ENCODE results near the gene MAGI1.
"Not testable (repeated sequence)": the region's sequence is repeated elsewhere in the genome, so short reads cannot be mapped to it uniquely, and the experiment has no call there.

The MAGI1 gene

DNA sequence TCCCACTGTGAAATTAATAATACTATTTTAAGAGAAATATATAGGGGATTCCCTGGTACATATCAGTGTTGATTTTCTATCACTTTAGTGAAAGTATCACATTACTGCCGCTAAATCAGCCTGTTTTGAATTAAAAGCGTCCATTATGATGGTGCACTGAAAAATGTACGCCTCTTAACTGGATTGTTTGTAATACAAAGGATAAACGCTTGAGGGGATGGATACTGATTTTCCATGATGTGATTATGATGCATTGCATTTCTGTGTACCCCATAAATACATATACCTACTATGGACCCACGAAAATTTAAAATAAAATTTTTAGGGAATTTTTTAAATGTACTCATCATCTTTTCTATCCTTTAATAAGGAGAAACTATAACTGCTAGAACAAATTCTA, 478.6 kb downstream of the MAGI1 start:
- Mint-ChIP-seq H3K27ac (no peak overlapping the region), H3K4me3 (no peak overlapping the region), H3K36me3 (no peaks in the 10 kb centered on the region), H3K4me1 (no peaks in the 10 kb centered on the region), H3K9me3 (no peaks in the 10 kb centered on the region)
- DNase-seq (ENCODE audit: low spot score in 2 of 2): no peak
- ATAC-seq: no peak

DNA sequence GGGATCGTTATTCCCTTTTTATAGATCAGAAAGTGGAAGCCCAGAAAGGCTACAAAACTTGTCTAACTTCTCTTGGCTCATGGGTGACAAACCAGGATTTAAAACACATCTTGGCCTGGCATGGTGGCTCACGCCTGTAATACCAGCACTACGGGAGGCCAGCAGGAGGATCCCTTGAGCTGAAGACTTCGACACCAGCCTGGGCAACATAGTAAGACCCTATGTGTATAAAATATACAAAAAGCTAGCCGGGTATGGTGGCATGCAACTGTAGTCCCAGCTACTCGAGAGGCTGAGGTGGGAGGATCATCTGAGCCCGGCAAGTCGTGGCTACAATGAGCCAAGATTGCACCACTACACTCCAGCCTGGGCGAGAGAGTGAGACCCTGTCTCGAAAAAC, 479.1 kb downstream of the MAGI1 start:
- no peak for ATAC-seq

DNA sequence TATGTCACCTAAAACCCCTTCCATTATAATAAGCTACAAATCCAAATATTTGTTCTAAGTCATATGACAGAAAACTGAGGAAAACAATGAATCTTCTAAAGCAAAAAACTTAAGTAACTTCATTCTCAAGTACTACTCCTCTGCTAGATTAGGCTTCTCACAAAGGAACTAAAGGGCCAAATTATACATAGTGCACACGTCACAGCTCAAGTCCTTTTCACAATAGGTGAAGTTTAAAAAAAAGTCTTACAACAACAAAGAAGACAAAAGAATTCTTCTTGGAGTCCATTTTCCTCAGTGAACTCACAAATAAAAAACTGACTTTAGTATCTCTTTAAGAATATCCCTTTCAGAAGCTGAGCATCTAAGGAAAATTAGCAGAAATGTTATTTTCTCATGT, 479.9 kb downstream of the MAGI1 start:
- Mint-ChIP-seq H3K27ac (no peak overlapping the region), H3K4me3 (no peak overlapping the region), H3K4me1 (no peaks in the 10 kb centered on the region), H3K9me3 (no peaks in the 10 kb centered on the region), H3K36me3 (no peaks in the 10 kb centered on the region)
- ATAC-seq (no peak), DNase-seq (ENCODE audit: low spot score in 2 of 2) (no peak)

More for the DNA sequence above, 479.1 kb downstream of the MAGI1 start:
- no peak overlapping the region for H3K4me3 Mint-ChIP-seq
- H3K9me3 Mint-ChIP-seq: no peaks in the 10 kb centered on the region
- no peaks in the 10 kb centered on the region for H3K4me1 Mint-ChIP-seq
- no peak overlapping the region for H3K27ac Mint-ChIP-seq
- DNase-seq (ENCODE audit: low spot score in 2 of 2): no peak
- no peaks in the 10 kb centered on the region for H3K36me3 Mint-ChIP-seq

DNA sequence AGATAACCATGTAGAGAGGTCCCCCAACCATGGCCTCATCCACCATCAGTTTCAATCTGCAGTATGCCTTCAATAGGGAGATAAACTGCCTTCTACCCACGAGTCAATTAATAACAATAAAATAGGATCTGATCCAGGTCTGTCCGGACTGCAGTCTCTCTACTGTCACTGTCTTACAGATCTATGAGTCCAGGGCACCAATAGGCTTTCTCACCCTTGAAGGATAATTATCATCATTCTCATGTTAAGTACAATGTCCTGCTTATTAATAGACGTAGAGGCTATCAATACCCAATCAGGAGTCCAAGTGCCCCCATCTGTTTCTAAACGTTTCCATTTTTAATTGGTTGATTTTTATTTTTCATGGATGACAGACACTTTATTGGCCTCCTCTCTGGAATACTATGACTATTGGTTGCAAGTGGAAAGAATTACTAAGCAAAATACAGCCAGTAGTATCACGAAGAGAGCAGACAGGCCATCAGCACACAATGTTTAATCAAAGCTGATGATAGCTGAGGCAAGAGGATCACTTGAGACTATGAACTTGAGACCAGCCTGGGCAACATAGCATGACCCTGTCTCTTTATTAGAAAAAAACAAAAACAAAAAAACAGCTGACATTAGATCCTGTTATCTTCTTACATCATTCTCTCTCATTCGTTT, 480.7 kb downstream of the MAGI1 start:
- no peak for DNase-seq (ENCODE audit: low spot score in 2 of 2)
- Mint-ChIP-seq H3K4me1 (no peaks in the 10 kb centered on the region), H3K4me3 (no peak overlapping the region), H3K9me3 (no peaks in the 10 kb centered on the region), H3K36me3 (no peaks in the 10 kb centered on the region), H3K27ac (no peak overlapping the region)
- no peak for ATAC-seq

DNA sequence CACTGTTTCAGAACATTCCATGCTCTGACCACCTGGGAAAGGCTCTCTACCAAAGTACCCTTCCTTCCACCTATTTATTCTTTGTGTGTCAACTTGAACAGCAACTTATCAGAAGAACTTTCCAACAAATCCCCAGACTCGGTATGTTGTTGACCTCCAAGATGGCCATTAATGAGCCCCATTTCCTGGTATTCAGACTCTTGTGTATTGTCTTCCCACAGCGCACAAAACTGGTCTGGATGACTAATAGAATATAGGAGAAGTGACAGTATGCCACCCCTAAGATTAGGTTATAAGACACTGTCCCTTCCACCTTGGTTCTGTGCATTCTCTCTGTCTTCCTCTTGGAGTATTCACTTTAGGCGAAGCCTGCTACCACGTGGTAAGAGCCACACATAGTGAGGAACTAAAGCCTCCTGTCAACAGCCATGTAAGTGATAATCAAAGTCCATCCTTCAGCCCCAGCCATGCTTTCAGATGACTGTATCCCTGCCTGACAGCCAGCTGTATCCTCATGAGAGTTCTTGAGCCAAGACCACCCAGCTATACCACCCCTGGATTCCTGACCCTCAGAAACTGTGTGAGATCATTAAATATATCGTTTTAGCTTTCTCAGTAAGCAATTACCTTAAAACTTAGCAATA, 481.7 kb downstream of the MAGI1 start:
- no peaks in the 10 kb centered on the region for H3K9me3 Mint-ChIP-seq
- no peaks in the 10 kb centered on the region for H3K36me3 Mint-ChIP-seq
- no peak for DNase-seq (ENCODE audit: low spot score in 2 of 2)
- H3K27ac Mint-ChIP-seq: no peak overlapping the region
- H3K4me3 Mint-ChIP-seq: no peak overlapping the region
- no peak for ATAC-seq
- no peaks in the 10 kb centered on the region for H3K4me1 Mint-ChIP-seq

DNA sequence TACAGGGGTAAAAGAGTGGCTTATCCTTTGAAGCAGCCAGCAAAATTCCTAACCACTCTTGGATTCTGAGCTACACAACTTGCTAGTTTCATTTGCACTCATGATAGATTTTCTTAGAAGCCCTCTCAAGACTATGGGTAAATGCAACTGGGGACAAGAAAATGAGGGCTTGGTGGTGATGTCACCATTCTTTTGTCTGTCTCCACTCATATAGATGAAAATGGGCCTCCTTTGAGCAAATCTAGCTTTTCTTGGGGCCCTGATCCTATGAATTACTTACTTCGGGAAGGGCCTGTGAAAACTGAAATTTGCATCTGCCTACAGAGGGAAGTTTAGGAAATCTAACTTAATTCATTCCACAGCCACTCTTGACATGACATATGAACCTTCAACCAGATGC, 486.3 kb downstream of the MAGI1 start:
- Mint-ChIP-seq H3K9me3 (no peaks in the 10 kb centered on the region), H3K27ac (no peak overlapping the region), H3K4me3 (no peak overlapping the region), H3K36me3 (no peaks in the 10 kb centered on the region), H3K4me1 (no peaks in the 10 kb centered on the region)
- ATAC-seq: no peak
- no peak for DNase-seq (ENCODE audit: low spot score in 2 of 2)

DNA sequence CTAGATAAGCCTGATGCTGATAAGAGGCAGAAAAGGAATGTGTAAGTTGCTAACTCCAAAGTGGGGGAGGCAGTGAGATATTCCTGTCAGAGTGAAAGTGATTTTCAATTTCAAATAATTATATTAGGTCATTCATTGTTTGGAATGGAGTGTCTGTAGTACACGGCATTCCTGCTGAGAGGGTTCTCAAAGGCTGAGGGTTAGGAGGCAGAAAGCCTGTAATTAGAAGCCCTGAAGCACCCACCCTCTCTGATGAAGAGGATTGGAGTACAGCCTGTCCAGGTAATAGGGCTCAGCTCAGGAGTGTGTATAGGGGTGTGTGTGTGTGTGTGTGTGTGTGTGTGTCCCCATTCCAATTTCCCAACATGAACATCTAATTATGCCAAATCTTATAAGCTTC, 486.8 kb downstream of the MAGI1 start:
- Mint-ChIP-seq H3K36me3 (no peaks in the 10 kb centered on the region), H3K4me1 (no peaks in the 10 kb centered on the region), H3K27ac (no peak overlapping the region), H3K4me3 (no peak overlapping the region), H3K9me3 (no peaks in the 10 kb centered on the region)
- DNase-seq (ENCODE audit: low spot score in 2 of 2) (no peak), ATAC-seq (no peak)

DNA sequence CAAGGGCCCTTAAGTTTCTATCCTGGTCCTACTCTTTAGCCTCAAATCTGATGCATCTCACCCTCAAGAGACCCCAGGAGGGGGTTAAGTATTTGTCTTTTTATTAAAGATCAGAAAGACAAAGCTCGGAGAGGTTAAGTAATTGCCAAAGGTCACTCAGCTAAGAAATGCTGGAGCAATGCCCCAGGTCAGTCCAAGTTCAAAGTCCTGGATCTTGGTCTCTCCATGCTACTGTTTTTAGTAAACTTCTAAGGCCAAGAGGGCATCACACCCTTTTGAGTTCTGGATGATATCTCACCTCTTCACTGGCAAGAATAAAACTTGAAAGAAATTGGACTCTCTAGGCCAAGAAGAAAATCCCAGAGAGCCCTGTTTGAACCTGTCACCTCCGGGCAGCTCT, 488.6 kb downstream of the MAGI1 start:
- peaks cover 2% of the 10 kb centered on the region for H3K9me3 Mint-ChIP-seq
- ATAC-seq (no peak), DNase-seq (ENCODE audit: low spot score in 2 of 2) (no peak)
- no peaks in the 10 kb centered on the region for H3K36me3 Mint-ChIP-seq
- no peak overlapping the region for H3K4me3 Mint-ChIP-seq
- no peak overlapping the region for H3K27ac Mint-ChIP-seq
- no peaks in the 10 kb centered on the region for H3K4me1 Mint-ChIP-seq

DNA sequence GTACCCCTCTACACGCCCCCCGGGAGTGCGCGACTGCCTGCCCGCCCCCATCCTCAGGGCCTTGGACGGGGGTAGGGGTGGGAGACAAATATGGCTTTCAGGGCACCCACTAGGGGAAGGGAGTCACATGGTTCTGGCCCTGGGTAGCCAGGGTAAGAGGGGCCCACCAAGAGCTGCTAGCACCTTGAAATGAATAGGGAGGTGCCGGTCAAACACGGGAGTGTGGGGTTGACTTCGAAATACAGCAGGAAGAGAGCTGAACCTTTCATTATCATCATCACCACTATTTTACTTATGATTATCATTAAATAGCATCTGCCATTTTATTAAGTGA, 489.1 kb downstream of the MAGI1 start:
- Mint-ChIP-seq H3K27ac (no peak overlapping the region), H3K4me3 (no peak overlapping the region), H3K9me3 (peaks cover 2% of the 10 kb centered on the region), H3K36me3 (no peaks in the 10 kb centered on the region), H3K4me1 (no peaks in the 10 kb centered on the region)
- no peak for ATAC-seq
- DNase-seq (ENCODE audit: low spot score in 2 of 2): peak in 1 of 2 donors; percentile 1

DNA sequence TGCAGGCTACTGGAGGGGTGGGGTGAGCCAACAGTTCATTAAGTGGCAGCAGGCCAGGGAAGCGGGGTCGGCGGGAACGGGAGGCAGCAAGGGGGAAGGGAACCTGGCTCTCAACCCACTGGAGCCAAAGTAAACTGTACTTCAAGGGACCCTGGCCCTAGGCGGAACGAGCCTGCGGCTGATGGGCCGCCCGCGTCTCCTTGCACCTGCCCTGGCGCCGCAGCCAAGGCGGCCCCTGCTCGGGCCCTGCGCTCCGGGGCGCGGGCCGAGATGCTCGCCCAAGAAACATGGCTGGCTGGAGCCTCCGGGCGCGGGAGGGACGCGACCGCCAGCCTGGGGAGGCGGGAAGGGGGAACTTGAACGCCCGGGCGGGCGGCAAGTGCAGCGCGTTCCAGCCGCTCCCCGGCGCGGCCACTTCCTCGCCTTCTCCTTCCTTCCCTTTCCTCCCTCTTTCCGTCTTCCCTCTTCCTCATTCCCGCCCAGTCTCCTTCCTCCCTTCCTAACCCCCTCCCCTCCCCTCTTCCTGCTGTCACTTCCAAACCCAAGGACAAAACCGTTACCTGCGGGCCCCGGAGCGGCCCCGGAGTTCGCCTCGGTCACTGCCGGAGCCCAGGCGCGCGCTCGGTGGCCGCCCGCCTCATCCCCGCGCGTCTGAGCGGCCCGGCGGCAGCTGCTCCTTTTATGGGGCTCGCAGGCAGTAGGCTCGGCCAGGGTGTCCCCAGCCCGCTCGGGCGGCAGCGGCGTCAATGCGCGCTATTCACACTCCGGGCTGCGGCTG, 489.7 kb downstream of the MAGI1 start:
- Mint-ChIP-seq H3K4me1 (no peaks in the 10 kb centered on the region), H3K36me3 (no peaks in the 10 kb centered on the region), H3K9me3 (peaks cover 2% of the 10 kb centered on the region), H3K27ac (no peak overlapping the region), H3K4me3 (no peak overlapping the region)
- DNase-seq (ENCODE audit: low spot score in 2 of 2) (no peak), ATAC-seq (no peak)

DNA sequence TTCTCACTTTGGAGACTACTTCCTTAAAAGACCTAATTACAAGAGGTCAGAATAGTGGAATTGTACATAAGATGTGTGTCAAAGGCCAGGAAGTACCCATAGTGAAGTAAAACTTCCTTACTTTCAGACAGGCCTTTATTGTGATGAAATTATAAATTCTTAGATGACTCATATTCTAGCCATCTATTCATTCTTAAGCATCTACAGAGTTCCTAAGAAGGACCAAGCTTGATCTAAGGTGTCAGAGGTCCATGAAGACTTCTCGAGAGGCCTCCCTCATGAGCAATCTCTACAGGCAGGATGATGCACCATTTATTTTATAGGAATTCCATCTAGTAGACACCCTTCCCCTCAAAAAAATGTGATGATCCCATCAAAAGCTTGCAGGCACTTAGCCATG, 493.3 kb downstream of the MAGI1 start:
- H3K9me3 Mint-ChIP-seq: peaks cover 6% of the 10 kb centered on the region
- no peaks in the 10 kb centered on the region for H3K4me1 Mint-ChIP-seq
- no peaks in the 10 kb centered on the region for H3K36me3 Mint-ChIP-seq
- ATAC-seq (no peak), DNase-seq (ENCODE audit: low spot score in 2 of 2) (no peak)
- no peak overlapping the region for H3K27ac Mint-ChIP-seq
- no peak overlapping the region for H3K4me3 Mint-ChIP-seq

DNA sequence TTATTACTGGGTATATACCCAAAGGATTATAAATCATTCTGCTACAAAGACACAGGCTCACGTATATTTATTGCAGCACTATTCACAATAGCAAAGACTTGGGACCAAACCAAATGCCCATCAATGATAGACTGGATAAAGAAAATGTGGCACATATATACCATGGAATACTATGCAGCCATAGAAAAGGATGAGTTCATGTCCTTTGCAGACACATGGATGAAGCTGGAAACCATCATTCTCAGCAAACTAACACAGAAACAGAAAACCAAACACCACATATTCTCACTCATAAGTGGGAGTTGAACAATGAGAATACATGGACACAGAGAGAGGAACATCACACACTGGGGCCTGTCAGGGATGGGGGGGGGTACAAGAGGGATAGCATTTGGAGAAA, 495.3 kb downstream of the MAGI1 start:
- H3K36me3 Mint-ChIP-seq; H3K4me1 Mint-ChIP-seq; DNase-seq (ENCODE audit: low spot score in 2 of 2); H3K27ac Mint-ChIP-seq; H3K4me3 Mint-ChIP-seq; H3K9me3 Mint-ChIP-seq; ATAC-seq: not testable (repeated sequence)

DNA sequence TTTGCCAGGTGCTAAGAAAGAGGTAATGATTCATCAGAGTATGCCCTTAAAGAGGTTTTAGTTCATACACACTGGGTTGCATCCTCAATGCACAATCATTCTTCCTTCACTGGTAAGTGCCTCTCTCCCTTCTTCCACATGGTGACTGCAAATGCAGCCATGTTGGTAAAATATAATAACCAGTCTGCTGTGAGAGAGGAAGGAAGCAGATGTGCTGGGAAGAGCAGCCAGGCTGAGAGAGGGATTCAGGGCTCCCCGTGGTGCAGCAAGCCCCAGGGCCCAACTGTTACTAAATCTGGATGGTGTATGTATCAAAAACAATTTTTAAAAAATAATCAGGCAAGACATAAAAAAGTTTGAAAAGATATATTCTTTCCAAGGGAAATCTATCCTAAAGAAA, 498.1 kb downstream of the MAGI1 start:
- no peak for ATAC-seq
- Mint-ChIP-seq H3K27ac (no peak overlapping the region), H3K4me1 (no peaks in the 10 kb centered on the region), H3K4me3 (no peak overlapping the region), H3K9me3 (peaks cover 4% of the 10 kb centered on the region), H3K36me3 (no peaks in the 10 kb centered on the region)
- DNase-seq (ENCODE audit: low spot score in 2 of 2): no peak

DNA sequence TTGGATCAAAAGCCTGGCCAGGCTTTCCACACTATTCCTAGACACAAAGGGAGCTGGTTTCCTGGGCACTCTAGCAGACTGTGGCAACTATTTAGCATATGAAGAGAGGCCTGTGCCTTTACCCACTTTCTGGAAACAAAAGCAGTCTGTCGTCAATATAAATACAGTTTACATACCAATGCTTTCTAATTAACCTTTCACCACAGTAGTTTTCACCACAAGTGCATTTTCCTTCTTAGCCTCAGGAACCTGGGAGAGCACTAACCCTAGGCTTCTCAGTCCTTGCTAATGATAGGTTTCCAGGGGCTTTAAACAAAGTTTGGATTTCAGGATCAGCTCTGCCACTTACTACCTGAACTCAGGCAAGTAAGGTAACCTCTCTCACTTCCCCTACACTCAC, 499.1 kb downstream of the MAGI1 start:
- H3K9me3 Mint-ChIP-seq: peaks cover 4% of the 10 kb centered on the region
- DNase-seq (ENCODE audit: low spot score in 2 of 2) (no peak), ATAC-seq (no peak)
- no peaks in the 10 kb centered on the region for H3K36me3 Mint-ChIP-seq
- H3K4me1 Mint-ChIP-seq: no peaks in the 10 kb centered on the region
- H3K4me3 Mint-ChIP-seq: no peak overlapping the region
- no peak overlapping the region for H3K27ac Mint-ChIP-seq

DNA sequence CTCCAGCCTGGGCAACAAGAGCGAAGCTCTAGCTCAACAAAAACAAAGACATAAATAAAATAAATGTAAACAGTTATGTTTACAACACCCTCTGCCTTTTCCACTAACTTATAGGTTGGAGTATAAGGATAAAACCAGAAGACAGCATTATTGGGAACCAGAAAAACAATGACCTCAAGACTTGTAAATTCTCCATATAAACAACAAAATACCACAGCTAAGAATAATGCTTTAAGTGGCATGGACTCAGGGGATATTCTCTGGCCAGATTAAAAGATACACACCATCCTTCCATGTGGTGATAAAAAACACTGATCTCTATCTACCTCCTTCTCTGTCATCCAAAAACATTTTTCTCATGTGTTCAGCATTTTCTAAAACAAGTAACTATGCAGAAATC, 500.6 kb downstream of the MAGI1 start:
- no peak for DNase-seq (ENCODE audit: low spot score in 2 of 2)
- Mint-ChIP-seq H3K4me1 (no peaks in the 10 kb centered on the region), H3K9me3 (no peaks in the 10 kb centered on the region), H3K4me3 (no peak overlapping the region), H3K36me3 (no peaks in the 10 kb centered on the region), H3K27ac (no peak overlapping the region)
- no peak for ATAC-seq

DNA sequence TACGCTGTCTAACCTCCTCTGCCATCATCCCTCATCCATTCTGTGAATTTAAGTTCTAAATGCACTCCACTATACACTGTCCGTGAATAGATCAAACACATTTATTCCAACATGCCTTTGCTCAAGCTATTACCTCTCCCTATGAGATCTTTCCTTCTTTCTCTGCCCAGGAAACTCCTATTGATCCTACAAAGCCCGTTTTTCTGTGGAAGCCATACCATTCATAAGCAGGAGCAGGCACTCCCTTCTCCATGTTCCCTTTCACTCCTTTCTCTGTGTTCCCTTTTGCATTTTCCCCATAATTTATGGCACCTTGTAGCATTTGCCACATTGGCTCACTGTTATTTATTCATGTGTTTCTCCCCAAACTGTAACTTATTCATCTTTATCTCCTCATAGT, 501.6 kb downstream of the MAGI1 start:
- DNase-seq (ENCODE audit: low spot score in 2 of 2) (no peak), ATAC-seq (no peak)
- Mint-ChIP-seq H3K9me3 (peaks cover 3% of the 10 kb centered on the region), H3K4me3 (no peak overlapping the region), H3K27ac (no peak overlapping the region), H3K4me1 (no peaks in the 10 kb centered on the region), H3K36me3 (no peaks in the 10 kb centered on the region)
